ENCODE results near the gene CUEDC2.
A peak's percentile ranks its signal among the peaks of the same experiment; 100 is the strongest.

CUEDC2 gene

GRCh38 chr10:102381983-102382382, 50.4 kb downstream of the CUEDC2 start:
- H3K27me3 ChIP-seq (ENCODE audit: control insufficient read depth, insufficient read depth, low read length), result no peaks in the 10 kb centered on the region
- no peak overlapping the region for H3K27ac ChIP-seq
- no peak overlapping the region for H3K4me2 ChIP-seq (ENCODE audit: low read length)
- no peaks in the 10 kb centered on the region for H3K79me2 ChIP-seq
- H3K36me3 ChIP-seq (ENCODE audit: control insufficient read depth, insufficient read depth, low read length), result no peaks in the 10 kb centered on the region
- H3K4me1 ChIP-seq, result no peaks in the 10 kb centered on the region
- H2AFZ ChIP-seq, result no peak overlapping the region
- H3K9ac ChIP-seq, result no peak overlapping the region
- no peak overlapping the region for H3K4me3 ChIP-seq (ENCODE audit: low read depth, low read length)
- no peaks in the 10 kb centered on the region for H3K9me3 ChIP-seq (ENCODE audit: control insufficient read depth, low read length)
- TF ChIP-seq CTCF (IDR thresholded peaks at IDR 0.05), result no peak

GRCh38 chr10:102379383-102379782, 53.0 kb downstream of the CUEDC2 start:
- Histone ChIP-seq H2AFZ (no peak overlapping the region), H3K4me3 (ENCODE audit: low read depth, low read length) (no peak overlapping the region), H3K79me2 (no peaks in the 10 kb centered on the region), H3K36me3 (ENCODE audit: control insufficient read depth, insufficient read depth, low read length) (no peaks in the 10 kb centered on the region), H3K9me3 (ENCODE audit: control insufficient read depth, low read length) (no peaks in the 10 kb centered on the region), H3K27ac (no peak overlapping the region), H3K4me1 (no peaks in the 10 kb centered on the region), H3K27me3 (ENCODE audit: control insufficient read depth, insufficient read depth, low read length) (no peaks in the 10 kb centered on the region), H3K9ac (no peak overlapping the region), H3K4me2 (ENCODE audit: low read length) (no peak overlapping the region)
- no peak for TF ChIP-seq CTCF (IDR thresholded peaks at IDR 0.05)

- Histone ChIP-seq H3K27me3 (ENCODE audit: control insufficient read depth, insufficient read depth, low read length) (no peaks in the 10 kb centered on the region), H3K36me3 (ENCODE audit: control insufficient read depth, insufficient read depth, low read length) (no peaks in the 10 kb centered on the region), H3K4me2 (ENCODE audit: low read length) (no peak overlapping the region), H3K4me3 (ENCODE audit: low read depth, low read length) (no peak overlapping the region), H2AFZ (no peak overlapping the region), H3K4me1 (no peaks in the 10 kb centered on the region), H3K9me3 (ENCODE audit: control insufficient read depth, low read length) (no peaks in the 10 kb centered on the region), H3K27ac (no peak overlapping the region), H3K9ac (no peak overlapping the region), H3K79me2 (no peaks in the 10 kb centered on the region)
- no peak for TF ChIP-seq CTCF (IDR thresholded peaks at IDR 0.05)
Observed at GRCh38 chr10:102376901-102377300, 55.5 kb downstream of the CUEDC2 start.

- no peak for TF ChIP-seq CTCF (IDR thresholded peaks at IDR 0.05)
- H3K4me3 ChIP-seq (ENCODE audit: low read depth, low read length), result no peak overlapping the region
- H3K9ac ChIP-seq, result no peak overlapping the region
- no peaks in the 10 kb centered on the region for H3K4me1 ChIP-seq
- H3K36me3 ChIP-seq (ENCODE audit: control insufficient read depth, insufficient read depth, low read length), result no peaks in the 10 kb centered on the region
- H2AFZ ChIP-seq, result no peak overlapping the region
- H3K79me2 ChIP-seq, result no peaks in the 10 kb centered on the region
- H3K9me3 ChIP-seq (ENCODE audit: control insufficient read depth, low read length), result no peaks in the 10 kb centered on the region
- H3K27ac ChIP-seq, result no peak overlapping the region
- H3K27me3 ChIP-seq (ENCODE audit: control insufficient read depth, insufficient read depth, low read length), result no peaks in the 10 kb centered on the region
- H3K4me2 ChIP-seq (ENCODE audit: low read length), result no peak overlapping the region
Observed at GRCh38 chr10:102375867-102376266, 56.5 kb downstream of the CUEDC2 start.

GRCh38 chr10:102375250-102375649, 57.1 kb downstream of the CUEDC2 start:
- Histone ChIP-seq H3K4me2 (ENCODE audit: low read length) (no peak overlapping the region), H3K4me3 (ENCODE audit: low read depth, low read length) (no peak overlapping the region), H3K79me2 (no peaks in the 10 kb centered on the region), H3K9ac (no peak overlapping the region), H3K4me1 (no peaks in the 10 kb centered on the region), H3K27me3 (ENCODE audit: control insufficient read depth, insufficient read depth, low read length) (no peaks in the 10 kb centered on the region), H2AFZ (no peak overlapping the region), H3K9me3 (ENCODE audit: control insufficient read depth, low read length) (no peaks in the 10 kb centered on the region), H3K27ac (no peak overlapping the region), H3K36me3 (ENCODE audit: control insufficient read depth, insufficient read depth, low read length) (no peaks in the 10 kb centered on the region)
- TF ChIP-seq CTCF (IDR thresholded peaks at IDR 0.05), result peak; percentile 8

Data from parathyroid adenoma (tissue), 2 donors.